Panc1 (cell line): ENCODE data around the gene SLC19A1.

Source experiments
- POLR2AphosphoS5 ChIP-seq: IDR thresholded peaks from 2 replicates; pipeline ENCODE4 v1.6.1; 2012; ENCODE audit warnings: mild to moderate bottlenecking, low read depth, low read length, moderate library complexity
- REST ChIP-seq, 2 experiments: IDR thresholded peaks; 2 replicates each; pipeline ENCODE4 v1.6.1; 2011 to 2012; ENCODE audit warnings: low read depth in 2 of 2, control low read depth in 1 of 2, low read length in 1 of 2, mild to moderate bottlenecking in 1 of 2, moderate library complexity in 1 of 2; ENCODE audit not compliant: insufficient read depth in 1 of 2
- SIN3A ChIP-seq: IDR thresholded peaks from 2 replicates; pipeline ENCODE4 v1.6.1; 2012; ENCODE audit warnings: low read depth, mild to moderate bottlenecking, low read length, moderate library complexity, borderline replicate concordance; ENCODE audit not compliant: insufficient read depth
- TCF7L2 ChIP-seq: IDR thresholded peaks from 2 replicates; pipeline ENCODE4 v1.6.1; 2011; ENCODE audit warnings: mild to moderate bottlenecking, low read depth, low read length, inconsistent platforms
- TF ChIP-seq, protein P1 (sequence below): fragments of 450-650 bp; IDR thresholded peaks from 2 replicates; pipeline ENCODE4 v1.5.1; 2017; ENCODE audit warnings: mild to moderate bottlenecking

- TF ChIP-seq, protein P1, sequence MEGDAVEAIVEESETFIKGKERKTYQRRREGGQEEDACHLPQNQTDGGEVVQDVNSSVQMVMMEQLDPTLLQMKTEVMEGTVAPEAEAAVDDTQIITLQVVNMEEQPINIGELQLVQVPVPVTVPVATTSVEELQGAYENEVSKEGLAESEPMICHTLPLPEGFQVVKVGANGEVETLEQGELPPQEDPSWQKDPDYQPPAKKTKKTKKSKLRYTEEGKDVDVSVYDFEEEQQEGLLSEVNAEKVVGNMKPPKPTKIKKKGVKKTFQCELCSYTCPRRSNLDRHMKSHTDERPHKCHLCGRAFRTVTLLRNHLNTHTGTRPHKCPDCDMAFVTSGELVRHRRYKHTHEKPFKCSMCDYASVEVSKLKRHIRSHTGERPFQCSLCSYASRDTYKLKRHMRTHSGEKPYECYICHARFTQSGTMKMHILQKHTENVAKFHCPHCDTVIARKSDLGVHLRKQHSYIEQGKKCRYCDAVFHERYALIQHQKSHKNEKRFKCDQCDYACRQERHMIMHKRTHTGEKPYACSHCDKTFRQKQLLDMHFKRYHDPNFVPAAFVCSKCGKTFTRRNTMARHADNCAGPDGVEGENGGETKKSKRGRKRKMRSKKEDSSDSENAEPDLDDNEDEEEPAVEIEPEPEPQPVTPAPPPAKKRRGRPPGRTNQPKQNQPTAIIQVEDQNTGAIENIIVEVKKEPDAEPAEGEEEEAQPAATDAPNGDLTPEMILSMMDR = no peak
- TF ChIP-seq REST (IDR thresholded peaks at IDR 0.05; ENCODE audit: insufficient read depth in 1 of 2, low read depth in 2 of 2, low read length in 1 of 2) (no peak), POLR2AphosphoS5 (no peak), SIN3A (no peak), TCF7L2 (no peak)
These were observed 35.5 kb upstream of the SLC19A1 start for GRCh38 chr21:45577801-45578175.
